NCI-H2081 (cell line): ENCODE measurements around the gene ZBTB7B.
A peak's percentile ranks its signal among the peaks of the same experiment; 100 is the strongest.

Experiments
- DNase-seq, 2 experiments: peaks; one replicate each; lab custom pipeline; 2025; lab: John Stamatoyannopoulos, UW

ZBTB7B gene

GRCh38 chr1:155038602-155039307 lies 36.2 kb downstream of the ZBTB7B start:
- no peak for DNase-seq

- no peak for DNase-seq
These were observed 36.7 kb downstream of the ZBTB7B start for GRCh38 chr1:155039308-155039669.

GRCh38 chr1:155040358-155041093 lies 37.9 kb downstream of the ZBTB7B start:
- DNase-seq, result no peak

- no peak for DNase-seq
These were observed 40.2 kb downstream of the ZBTB7B start for GRCh38 chr1:155042789-155043188.

- DNase-seq, result no peak
These were observed 40.7 kb downstream of the ZBTB7B start for GRCh38 chr1:155043301-155043702.

GRCh38 chr1:155043793-155044192 lies 41.2 kb downstream of the ZBTB7B start:
- DNase-seq, result no peak

- no peak for DNase-seq
These were observed 41.8 kb downstream of the ZBTB7B start for GRCh38 chr1:155044365-155044764.

GRCh38 chr1:155044812-155045657 lies 42.4 kb downstream of the ZBTB7B start:
- DNase-seq, result peak; percentile 22 to 50

GRCh38 chr1:155048449-155049334 lies 46.1 kb downstream of the ZBTB7B start:
- no peak for DNase-seq

GRCh38 chr1:155049651-155050559 lies 47.3 kb downstream of the ZBTB7B start:
- DNase-seq, result no peak

GRCh38 chr1:155050560-155051341 lies 48.1 kb downstream of the ZBTB7B start, which contains the start of gene ADAM15:
Gene ADAM15 (plus strand): TSS chr1:155051316. CDS start chr1:155051387, 71 bp downstream.
- DNase-seq, result peak; percentile 74 to 75

- no peak for DNase-seq
These were observed 48.8 kb downstream of the ZBTB7B start for GRCh38 chr1:155051342-155051776.

GRCh38 chr1:155051777-155052398 lies 49.3 kb downstream of the ZBTB7B start:
- DNase-seq, result peak; percentile 43 to 68

GRCh38 chr1:155052439-155053395 lies 50.1 kb downstream of the ZBTB7B start:
- no peak for DNase-seq

GRCh38 chr1:155053531-155054105 lies 51.0 kb downstream of the ZBTB7B start:
- DNase-seq, result no peak

- no peak for DNase-seq
These were observed 54.5 kb downstream of the ZBTB7B start for GRCh38 chr1:155057104-155057503.

GRCh38 chr1:155057788-155058211 lies 55.2 kb downstream of the ZBTB7B start:
- no peak for DNase-seq
